Measurements from ENCODE around the gene FOSB.
A peak's percentile ranks its signal among the peaks of the same experiment; 100 is the strongest.

Gene FOSB

GRCh38 chr19:45484273-45484945, 16.6 kb downstream of the FOSB start:
- no peak for DNase-seq (ENCODE audit: low read depth)

DNA sequence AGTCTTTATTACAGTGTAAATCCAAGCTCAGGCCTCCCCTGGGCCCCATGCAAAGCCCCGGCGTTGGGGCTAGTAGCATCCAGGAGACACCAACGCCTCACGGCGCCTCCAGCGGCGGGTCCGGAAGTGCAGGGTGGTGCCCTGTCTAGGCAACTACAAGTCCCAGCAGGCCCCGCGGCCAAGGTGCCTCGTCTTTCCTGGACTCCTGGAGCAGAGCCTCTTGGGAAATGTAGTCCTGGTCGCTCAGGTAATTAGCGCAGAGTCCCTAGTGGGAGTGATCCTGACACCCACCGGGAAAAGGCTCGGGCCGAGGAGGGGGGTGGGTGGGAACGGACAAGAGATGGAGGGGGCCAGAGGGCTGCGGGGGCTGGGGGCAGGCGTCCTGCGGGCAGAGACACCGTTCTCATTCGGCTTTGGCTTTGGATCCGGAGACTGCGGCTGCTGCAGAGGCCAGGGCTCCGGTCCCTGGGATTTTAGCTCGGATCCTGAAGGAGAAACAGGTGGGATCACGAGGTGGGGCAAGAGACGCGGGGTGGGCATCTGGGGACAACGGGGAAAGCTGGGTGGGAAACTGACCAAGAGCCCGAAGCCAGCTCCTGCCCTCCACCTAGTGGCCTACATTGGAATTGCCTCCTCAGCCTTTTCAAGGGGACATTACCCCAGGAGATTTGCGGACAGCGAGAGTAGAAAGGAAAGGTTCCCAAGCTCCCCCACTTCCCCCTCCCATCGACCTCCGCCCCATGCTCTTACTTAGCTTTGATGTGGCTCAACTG, 17.7 kb downstream of the FOSB start:
- DNase-seq (ENCODE audit: low read depth), result peak; percentile 93

GRCh38 chr19:45488708-45489107, 20.9 kb downstream of the FOSB start:
- no peak for DNase-seq (ENCODE audit: low read depth)

DNA sequence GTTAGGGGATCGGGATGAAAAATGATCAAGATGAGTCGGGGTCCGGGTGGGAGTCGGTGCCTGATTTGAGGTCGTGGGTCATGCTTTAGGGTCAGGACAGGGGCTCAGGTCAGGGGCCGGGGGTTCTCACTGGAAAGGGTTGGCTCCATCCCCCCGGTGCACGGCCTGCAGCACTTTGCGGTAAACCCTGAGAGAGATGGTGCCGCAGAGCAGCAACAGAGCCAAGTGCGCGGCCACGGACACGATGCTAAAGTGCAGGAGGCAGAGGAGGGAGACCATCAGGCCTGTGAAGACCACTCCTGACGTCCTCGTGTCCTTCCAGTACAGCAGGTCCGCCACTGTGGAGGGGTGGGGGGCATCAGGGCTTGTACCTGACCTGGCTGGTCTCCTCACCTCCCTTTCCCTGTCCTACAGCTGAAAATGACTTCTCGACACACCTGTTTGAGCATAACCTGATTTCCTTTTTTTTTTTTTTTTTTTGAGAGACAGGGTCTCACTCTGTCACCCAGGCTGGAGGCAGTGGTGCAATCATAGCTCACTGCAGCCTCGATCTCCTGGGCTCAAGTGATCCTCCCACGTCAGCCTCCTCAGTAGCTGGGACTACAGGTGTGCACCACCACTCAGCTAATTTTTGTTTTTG, 21.5 kb downstream of the FOSB start:
- DNase-seq (ENCODE audit: low read depth), result no peak

GRCh38 chr19:45492137-45492626, 24.4 kb downstream of the FOSB start:
- DNase-seq (ENCODE audit: low read depth), result no peak

DNA sequence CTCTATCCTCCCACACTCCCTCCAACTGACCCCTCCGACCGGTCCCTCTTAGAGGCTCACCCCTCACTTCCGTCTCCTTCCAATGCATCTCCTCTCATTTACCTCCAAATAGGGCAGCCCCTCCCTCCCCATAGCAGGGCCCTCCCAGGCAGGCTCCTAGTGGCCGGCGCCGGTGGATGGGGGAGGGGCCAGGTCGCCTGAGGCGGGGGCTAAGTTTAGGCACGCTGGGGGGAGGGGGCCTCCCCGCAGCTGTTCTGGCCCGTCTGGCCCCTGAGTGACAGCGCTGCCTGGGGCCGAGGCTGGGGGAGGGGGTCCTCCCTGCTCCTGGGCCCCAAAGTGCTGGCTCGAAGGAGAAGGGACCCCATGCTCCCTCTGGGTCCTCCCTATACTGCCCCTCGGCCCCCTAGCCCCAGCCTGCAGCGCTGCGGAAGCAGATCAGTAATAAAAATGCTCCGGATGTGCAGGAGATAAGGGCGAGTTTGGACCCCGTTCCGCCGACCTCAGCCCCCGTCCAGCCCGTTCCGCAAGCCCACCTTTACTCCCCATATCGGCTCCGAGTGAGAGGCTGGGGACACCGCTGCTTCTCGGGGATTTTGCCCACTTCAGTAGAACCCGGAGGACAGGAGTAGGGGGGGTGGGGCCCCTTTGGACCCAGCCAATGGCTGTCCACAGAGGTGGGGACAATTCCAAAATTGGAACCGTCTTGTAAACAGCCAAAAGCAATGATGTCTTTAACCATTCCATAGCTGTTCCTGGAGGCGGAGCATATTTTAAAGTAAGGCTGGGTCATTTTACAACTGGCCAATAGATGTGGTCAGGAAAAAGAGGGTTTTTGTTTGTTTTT, 25.1 kb downstream of the FOSB start:
- DNase-seq (ENCODE audit: low read depth), result no peak

DNA sequence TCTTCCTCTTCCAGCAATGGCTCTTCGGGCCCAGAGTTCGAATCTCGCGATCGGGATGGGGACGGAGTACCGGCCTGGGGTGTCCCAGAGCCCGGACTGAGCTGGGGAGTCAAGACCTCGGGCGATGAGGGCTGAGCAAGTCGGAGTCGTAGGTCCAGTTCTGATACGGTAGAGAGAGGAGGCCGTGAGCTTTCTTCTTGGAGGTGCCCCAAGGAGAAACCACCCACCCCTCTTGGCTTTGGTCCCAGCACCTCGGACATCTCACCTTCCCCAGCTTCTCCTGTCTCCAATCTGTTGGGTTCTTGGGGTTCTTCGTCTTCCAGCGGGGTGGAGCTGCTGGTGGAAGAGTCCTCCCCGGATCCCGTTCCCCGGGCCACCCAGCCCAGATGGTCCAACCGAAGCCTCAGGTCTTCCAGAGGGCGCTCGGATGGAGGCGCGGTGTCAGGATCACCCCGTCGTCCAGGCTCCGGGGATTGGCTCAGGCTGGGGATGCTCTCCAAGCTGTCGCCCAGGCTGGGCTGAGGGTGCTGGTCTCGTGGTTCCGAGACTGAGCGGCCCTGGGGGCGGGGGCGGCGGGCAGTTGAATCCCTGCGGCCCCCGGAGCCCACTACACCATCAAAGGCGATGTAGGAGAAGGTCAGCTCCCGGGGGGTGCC, 26.6 kb downstream of the FOSB start:
- no peak for DNase-seq (ENCODE audit: low read depth)

- DNase-seq (ENCODE audit: low read depth), result no peak
Observed at GRCh38 chr19:45495178-45495577, 27.4 kb downstream of the FOSB start.

DNA sequence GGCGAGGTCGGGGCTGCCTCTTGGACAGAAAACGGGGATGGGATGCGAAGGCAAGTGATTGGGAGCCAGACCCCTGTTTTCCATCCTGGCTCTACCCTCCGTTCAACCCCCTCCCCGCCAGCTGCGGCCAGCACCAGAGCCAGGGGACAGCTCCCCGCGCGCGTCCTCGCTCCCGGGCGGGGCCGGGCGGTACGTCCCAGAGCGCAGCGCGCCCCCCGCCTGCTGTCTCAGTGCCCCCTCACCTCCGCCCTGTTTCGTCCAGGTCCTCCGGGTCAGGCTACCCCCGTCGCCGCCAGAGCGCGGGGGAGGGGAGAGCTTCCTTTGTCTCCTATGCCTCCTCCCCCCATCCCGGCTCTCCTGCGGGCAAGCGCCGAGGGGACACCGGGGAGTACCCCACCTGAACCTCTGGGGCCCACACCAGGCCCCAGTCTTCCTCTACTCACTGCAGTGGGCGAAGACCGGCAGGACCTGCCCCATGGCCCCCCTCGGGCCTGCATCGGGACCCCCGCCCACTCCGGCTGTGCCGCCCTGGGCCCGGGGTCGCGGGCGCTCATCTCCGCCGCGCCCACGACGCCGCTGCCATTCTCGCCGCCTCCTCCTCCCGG, 28.7 kb downstream of the FOSB start:
- no peak for DNase-seq (ENCODE audit: low read depth)

GRCh38 chr19:45497791-45498190, 30.0 kb downstream of the FOSB start:
- no peak for DNase-seq (ENCODE audit: low read depth)

- DNase-seq (ENCODE audit: low read depth), result no peak
Observed at GRCh38 chr19:45498411-45499195, 30.8 kb downstream of the FOSB start, which contains the start of gene PPM1N. TSS of gene PPM1N (plus strand) at chr19:45498443. CDS start at chr19:45498473, 30 bp downstream.

DNA sequence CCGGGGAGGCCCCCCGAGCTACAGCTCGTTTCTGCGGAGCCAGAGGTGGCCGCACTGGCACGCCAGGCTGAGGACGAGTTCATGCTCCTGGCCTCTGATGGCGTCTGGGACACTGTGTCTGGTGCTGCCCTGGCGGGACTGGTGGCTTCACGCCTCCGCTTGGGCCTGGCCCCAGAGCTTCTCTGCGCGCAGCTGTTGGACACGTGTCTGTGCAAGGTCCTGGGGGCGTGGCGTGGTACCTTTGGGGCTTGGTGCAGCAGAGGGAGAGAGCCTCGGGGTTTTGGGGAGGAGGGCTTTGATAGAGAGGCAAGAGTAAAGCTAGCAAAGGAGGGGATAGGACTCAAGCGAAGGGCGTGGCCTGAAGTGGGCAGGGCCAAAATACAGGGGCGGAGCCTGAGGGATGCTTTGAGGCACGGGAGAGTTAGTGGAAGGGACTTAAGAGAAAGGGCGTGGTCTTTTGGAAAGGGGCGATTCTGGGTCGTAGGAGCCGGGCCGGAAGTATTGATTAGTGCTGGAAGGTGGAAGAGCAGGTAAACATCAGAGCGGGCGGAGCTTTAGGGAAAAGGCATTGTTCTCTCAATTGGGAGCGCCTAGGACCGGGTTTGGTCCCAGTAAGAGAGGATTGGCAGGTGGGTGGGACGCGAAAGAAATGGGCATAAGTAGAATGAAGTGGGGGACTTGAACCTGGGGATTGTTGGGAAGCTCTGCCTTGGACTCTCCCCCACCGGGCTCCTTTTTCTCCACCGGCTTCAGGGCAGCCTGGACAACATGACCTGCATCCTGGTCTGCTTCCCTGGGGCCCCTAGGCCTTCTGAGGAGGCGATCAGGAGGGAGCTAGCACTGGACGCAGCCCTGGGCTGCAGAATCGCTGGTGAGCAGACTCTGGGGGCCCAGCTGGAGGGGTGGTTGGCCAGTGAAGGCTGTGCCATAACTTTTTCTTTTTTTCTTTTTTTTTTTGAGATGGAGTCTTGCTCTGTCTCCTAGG, 31.7 kb downstream of the FOSB start:
- peak; percentile 49 for DNase-seq (ENCODE audit: low read depth)

GRCh38 chr19:45500918-45501729, 33.3 kb downstream of the FOSB start:
- no peak for DNase-seq (ENCODE audit: low read depth)

DNA sequence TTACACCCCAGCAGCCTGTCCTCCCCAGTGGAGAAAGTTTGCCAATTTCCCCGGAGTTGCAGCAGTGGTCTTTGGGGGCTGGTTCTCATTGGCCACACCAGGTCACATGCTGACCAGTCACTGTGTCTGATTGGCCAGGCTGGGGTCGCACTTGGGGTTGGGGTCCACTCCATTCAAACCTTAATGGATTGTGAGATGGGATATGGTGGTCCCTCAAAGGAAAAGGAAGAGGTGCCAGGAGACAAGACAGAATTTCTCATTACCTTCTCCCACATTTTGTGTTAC, 33.9 kb downstream of the FOSB start:
- no peak for DNase-seq (ENCODE audit: low read depth)

DNA sequence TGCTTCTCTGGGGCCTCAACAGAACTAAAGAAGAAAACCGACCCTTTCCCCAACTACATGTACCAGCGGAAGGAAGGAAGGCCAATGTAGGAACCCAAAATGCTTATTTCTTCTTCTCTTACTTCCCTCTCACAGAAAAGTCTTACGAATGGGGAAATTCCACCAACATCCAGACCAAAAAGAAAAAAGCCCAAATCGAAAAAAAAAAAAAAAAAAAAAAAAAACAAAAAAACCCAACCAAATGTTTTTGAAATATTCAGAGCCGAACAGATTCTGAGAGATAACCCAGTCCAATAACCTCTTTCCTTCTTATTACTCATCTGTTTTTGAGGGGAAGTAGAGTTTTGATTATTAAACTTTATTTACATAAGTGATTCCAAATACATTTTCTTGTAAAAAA, 34.3 kb downstream of the FOSB start:
- DNase-seq (ENCODE audit: low read depth), result no peak

DNA sequence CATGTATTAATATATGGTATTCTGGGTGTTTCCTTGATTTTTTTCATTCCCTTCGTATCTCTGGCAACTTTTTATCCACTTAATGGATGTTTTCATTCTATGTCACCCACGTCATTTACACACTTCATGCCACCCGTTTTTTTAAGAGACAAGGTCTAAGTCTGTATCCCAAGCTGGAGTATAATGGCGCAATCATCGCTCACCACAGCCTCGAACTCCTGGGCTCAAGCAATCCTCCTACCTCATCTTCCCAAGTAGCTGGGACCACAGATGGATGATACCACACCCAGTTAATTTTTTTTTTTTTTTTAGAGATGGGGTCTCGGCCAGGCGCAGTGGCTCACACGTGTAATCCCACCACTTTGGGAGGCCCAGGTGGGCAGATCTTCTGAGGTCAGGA, 36.1 kb downstream of the FOSB start:
- no peak for DNase-seq (ENCODE audit: low read depth)

GRCh38 chr19:45505151-45505995, 37.6 kb downstream of the FOSB start:
- no peak for DNase-seq (ENCODE audit: low read depth)

DNA sequence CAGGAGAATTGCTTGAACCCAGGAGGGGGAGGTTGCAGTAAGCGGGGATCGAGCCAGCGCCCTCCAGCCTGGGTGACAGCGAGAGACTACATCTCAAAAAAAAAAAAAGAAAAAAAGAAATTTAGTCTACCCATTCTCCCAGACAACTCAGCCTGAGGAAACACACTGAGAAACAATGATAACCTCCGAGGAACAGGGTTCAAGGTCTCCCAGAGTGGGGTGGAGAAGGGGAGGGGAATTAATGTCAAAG, 38.1 kb downstream of the FOSB start:
- no peak for DNase-seq (ENCODE audit: low read depth)
